Hematopoietic multipotent progenitor cell treated with erythropoietin and hydrocortisone succinate and interleukin-3 and kit ligand, for 8 days (in vitro differentiated cells): ENCODE data around the gene NAGK.
"Not testable (repeated sequence)": the region's sequence is repeated elsewhere in the genome, so short reads cannot be mapped to it uniquely, and the experiment has no call there.

Source experiments
- DNase-seq: peaks from one replicate; pipeline ENCODE4 v3.0.0-alpha.2; 2015

The NAGK gene

DNA sequence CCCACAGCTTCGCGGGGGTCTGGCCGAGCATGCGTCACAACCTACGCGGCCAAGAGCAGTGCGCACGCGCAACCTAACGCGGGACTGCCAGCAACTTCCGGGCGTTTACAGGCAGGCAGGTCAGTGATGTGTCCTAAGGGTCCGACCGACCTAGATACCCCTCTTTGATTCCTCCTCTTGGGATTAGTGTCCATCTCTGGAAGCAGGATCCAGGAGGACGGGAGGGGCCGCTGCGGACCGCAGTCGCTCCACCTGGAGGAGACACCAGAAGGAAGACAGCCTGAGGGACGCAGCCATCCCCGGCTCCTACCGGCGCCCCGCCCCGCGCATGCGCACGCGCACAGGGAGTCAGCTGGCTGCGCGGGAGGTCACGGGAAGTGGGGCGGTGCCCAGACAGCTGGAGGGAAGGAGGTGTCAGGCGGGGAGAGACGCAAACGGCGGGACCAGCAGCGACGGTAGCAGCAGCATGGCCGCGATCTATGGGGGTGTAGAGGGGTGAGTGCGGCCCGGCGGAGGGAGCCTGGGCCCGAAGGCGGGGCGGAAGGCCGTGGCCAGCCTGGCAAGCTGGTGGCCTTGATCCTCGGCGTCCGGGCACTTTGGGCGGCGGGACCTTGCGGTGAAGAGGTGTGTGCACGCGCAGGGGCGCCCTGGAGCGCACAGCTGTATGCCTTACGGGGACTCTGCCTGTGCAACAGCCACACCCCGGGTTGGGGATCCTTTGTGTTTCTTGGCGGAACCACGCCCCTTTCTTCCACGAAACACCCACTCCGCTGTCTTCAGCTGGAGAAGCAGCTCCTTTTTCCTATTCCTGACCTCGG lies at the start of gene NAGK:
TSS of gene NAGK (plus strand) at position 431 of the 818 bp plus-strand sequence. CDS start at position 467, 36 bp downstream.
- peak; percentile 97 for DNase-seq

DNA sequence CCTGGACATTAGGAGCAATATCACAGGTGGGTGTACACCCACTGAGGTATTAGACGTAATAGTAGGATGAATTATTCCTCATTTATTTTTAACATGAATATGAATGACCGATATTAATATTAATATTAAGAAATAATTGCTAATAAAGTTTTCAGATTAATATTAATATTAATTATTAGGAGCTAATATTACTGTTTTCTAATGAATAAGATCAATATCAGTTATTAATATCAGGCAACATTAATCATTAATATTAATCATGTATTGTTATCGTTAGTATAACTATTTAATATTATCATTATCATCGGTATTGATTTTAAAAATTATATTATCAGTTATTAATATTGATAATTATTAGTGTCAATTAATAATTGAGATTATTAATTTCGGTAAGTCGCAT lies 48.5 kb upstream of the NAGK start:
- DNase-seq: not testable (repeated sequence)

GRCh38 chr2:71021394-71021793 lies 47.1 kb upstream of the NAGK start:
- DNase-seq: not testable (repeated sequence)

DNA sequence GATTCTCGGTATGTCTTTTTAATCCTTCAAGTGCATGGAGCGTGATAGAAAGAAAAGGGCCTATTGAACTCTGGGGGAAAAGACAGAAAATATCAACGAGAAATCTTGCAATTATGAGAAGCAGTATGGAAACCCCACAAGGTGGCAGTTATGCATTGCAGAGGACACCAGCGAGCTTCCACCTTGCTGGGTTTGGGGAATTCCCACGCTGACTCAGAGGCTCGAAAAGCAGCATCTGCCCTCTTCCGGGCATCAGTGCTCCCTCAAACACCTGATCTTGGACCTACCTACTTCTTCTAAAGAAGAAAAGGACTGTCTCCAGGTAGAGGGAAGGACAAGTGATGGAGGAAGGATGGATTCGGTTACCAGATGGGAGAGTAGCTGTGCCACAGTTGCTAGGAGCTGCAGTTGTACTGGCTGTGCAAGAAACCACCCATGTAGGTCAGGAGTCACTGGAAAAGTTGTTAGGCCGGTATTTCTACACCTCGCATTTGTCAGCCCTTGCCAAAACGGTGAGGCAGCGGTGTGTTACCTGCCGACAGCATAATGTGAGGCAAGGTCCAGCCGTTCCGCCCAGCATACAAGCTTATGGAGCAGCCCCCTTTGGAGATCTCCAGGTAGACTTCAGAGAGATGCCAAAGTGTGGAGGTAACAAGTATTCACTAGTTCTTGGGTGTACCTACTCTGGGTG lies 44.8 kb upstream of the NAGK start:
- not testable (repeated sequence) for DNase-seq

GRCh38 chr2:71036296-71036695 lies 32.2 kb upstream of the NAGK start:
- DNase-seq: not testable (repeated sequence)

GRCh38 chr2:71042287-71042686 lies 26.2 kb upstream of the NAGK start:
- no peak for DNase-seq

- DNase-seq: no peak
Measured at GRCh38 chr2:71043531-71044407, 24.7 kb upstream of the NAGK start.

DNA sequence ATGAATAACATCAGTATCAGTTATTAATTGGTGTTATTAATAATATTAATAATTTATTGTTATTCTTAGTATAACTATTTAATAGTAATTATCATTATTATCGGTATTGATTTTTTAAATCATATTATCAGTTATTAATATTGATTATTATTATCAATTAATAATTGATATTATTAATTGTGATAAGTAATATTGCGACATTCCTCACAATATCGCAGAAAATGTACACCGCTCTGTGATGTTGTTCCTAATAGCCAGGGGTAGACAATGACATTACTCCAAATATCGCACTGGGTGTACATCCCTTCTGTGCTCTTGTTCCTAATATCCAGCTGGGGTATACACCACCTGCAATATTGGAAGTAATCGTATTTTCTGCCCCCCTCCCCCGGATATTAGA lies 23.3 kb upstream of the NAGK start:
- no peak for DNase-seq

DNA sequence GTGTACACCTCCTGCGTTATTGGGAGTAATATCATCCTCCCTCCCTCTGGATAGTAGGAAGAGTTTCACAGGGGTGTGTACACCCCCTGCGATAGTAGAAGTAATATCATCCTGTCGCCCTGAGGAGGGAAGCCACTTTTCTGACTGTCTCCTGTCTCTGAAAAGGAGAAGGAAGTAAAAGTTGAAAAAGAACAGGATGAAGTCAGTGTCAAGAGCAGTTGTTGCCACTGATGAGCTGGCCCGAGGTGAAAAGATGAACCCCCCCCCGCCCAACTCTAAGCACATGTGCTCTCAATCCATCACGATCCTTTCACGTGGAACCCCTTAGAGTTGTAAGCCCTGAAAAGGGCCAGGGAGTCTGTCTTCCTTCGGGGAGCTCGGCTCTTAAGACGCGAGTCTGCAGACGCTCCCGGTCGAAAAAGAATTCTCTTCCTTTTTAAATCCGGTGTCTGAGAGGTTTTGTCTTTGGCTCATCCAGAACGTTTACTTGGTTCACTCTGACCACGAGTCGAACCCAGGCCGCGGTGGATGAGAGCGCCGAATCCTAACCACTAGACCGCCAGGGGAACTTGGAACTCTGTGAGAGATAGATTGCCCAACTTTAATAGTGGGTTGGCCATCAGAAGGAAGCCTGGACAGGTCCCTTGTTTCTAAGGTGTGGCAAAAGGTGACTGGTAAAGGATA lies 22.4 kb upstream of the NAGK start:
- no peak for DNase-seq

DNA sequence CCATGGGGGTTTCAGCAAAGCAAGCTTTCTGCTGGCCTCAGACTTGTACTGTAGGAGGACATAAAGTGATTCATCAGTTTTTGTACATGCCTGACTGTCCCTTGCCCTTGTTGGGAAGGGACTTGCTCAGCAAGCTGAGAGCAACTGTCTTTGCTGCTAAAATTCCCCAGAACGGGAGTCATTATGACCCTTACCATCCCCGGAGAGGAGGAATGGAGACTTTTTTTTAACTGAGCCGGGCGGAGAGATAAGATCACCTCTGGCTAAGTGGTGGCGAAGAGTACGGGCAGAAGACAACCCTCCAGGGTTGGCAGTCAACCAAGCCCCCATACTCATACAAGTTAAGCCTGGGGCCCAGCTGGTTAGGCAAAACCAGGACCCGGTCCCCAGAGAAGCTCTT lies 20.4 kb upstream of the NAGK start:
- DNase-seq: no peak

DNA sequence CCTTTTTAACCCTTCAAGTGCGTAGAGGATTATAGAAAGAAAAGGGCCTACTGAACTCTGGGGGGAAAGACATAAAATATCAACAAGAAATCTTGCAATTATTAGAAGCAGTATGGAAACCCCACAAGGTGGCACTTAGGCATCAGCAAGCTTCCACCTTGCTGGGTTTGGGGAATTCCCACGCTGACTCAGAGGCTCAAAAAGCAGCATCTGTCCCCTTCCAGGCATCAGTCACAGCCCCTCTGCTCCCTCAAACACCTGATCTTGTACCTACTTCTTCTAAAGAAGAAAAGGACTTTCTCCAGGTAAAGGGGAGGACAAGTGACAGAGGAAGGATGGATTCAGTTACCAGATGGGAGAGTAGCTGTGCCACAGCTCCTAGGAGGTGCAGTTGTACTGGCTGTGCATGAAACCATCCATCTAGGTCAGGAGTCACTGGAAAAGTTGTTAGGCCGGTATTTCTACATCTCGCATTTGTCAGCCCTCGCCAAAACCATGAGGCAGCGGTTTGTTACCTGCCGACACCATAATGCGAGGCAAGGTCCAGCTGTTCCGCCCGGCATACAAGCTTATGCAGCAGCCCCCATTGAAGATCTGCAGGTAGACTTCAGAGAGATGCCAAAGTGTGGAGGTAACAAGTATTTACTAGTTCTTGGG lies 18.6 kb upstream of the NAGK start:
- not testable (repeated sequence) for DNase-seq

GRCh38 chr2:71055206-71055740 lies 13.2 kb upstream of the NAGK start:
- not testable (repeated sequence) for DNase-seq

- no peak for DNase-seq
Measured at GRCh38 chr2:71060211-71060610, 8.2 kb upstream of the NAGK start.

DNA sequence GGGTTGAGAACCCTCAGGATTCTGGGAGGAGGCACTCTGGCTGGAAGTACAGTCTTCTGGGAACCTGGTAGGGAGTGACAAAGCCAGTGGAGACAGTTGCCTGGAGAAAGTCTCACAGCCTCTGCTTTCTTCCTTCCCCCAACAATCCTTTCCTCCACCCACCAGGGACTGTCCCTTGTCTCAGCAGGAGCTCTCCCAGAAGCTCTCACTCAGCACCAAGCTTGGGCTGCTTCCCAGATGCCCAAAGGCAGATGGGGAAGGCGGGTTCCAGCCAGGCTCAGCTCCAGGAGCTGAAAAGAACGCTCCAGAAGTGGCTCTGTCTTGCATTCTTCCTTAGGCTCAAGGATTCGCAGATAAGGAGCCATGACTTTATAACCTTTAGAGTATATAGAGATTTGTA lies 7.6 kb upstream of the NAGK start:
- DNase-seq: no peak

DNA sequence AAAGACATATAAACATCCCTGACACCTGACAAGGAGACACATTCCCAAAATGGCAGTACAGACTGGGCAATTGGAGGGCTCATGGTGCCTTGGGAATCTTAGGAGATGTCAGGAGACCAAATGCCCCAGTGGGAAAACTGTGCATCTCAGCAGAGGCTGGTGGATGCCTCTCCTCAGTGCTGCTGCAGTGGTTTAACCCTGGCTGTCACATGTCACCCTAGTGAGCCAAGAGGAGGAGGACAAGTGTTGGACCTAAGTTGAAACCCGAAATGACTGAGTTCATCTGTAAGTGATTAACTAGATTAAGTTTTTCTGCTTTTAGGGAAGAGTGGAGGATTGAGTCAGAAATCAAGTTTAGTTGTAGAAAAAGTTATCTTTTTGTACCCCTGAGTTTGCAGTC lies 5.2 kb upstream of the NAGK start:
- DNase-seq: no peak

- no peak for DNase-seq
Measured at GRCh38 chr2:71064110-71064611, 4.3 kb upstream of the NAGK start.

GRCh38 chr2:71064754-71065621 lies 3.5 kb upstream of the NAGK start:
- DNase-seq: peak; percentile 7

GRCh38 chr2:71066856-71067255 lies 1.6 kb upstream of the NAGK start:
- DNase-seq: no peak

GRCh38 chr2:71067567-71068217 lies 756 bp upstream of the NAGK start:
- peak; percentile 38 for DNase-seq

GRCh38 chr2:71069376-71069775 lies 928 bp downstream of the NAGK start:
- DNase-seq: no peak
